C4-2B (cell line): ENCODE results near the gene SIRPD.

Experiments used
- ZFX ChIP-seq: fragments of 450-650 bp; IDR thresholded peaks from 2 replicates; pipeline ENCODE4 v1.6.1; 2017
- TF ChIP-seq, protein P1 (sequence below): fragments of 450-650 bp; conservative IDR thresholded peaks from 2 replicates; pipeline ENCODE4 v1.5.1; 2017; ENCODE audit warnings: mild to moderate bottlenecking

DNA sequence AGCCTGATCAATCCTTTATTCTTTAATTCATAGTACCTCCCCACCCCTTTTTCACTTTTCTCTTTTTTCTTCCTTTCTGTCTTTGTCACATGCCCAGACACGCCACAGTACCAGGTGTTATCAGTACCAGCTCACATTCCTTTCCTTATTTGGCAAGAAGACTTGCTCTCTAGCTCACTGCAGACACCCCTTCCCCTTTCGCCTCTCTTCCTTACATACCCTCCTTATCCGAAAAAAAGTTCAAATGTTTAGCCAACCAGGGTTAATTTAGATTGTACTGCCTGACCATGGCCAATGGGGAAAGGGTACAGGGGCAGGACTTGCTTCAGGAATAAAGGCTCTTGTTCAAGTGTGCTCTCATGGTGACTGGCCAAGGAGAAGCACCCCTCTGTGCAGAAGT lies 57.0 kb downstream of the SIRPD start:
- TF ChIP-seq, protein P1, sequence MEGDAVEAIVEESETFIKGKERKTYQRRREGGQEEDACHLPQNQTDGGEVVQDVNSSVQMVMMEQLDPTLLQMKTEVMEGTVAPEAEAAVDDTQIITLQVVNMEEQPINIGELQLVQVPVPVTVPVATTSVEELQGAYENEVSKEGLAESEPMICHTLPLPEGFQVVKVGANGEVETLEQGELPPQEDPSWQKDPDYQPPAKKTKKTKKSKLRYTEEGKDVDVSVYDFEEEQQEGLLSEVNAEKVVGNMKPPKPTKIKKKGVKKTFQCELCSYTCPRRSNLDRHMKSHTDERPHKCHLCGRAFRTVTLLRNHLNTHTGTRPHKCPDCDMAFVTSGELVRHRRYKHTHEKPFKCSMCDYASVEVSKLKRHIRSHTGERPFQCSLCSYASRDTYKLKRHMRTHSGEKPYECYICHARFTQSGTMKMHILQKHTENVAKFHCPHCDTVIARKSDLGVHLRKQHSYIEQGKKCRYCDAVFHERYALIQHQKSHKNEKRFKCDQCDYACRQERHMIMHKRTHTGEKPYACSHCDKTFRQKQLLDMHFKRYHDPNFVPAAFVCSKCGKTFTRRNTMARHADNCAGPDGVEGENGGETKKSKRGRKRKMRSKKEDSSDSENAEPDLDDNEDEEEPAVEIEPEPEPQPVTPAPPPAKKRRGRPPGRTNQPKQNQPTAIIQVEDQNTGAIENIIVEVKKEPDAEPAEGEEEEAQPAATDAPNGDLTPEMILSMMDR: no peak
- TF ChIP-seq ZFX: no peak
